SK-N-SH (cell line): ENCODE measurements around the gene ABCC12. TPM values are rescaled to one million over a fixed set of nuclear protein-coding genes. Genes with fewer than 3 reads are reported as not detected.

Experiments used
- CTCF ChIA-PET: fragments of 300-600, 350-600 bp; formaldehyde crosslinking; extraction: SDS; loops from one replicate; lab custom pipeline; 2021; lab: Yijun Ruan, JAX
- POLR2A ChIA-PET: fragments of 350-600 bp; sonication (Branson Sonifier 250); formaldehyde crosslinking; extraction: SDS; loops from one replicate; lab custom pipeline; 2020; ENCODE audit warnings: antibody characterized with exemption, inconsistent platforms; lab: Yijun Ruan, JAX
- DNase-seq: peaks from one replicate; pipeline ENCODE4 v3.0.0; 2012
- H2AFZ ChIP-seq: fragments of 200-600 bp; sonication (generic); 2 replicates; pipeline ENCODE4 v1.8.1; 2016; ENCODE audit warnings: antibody characterized with exemption, mild to moderate bottlenecking, low read depth
- H3F3A ChIP-seq: fragments of 200-600 bp; sonication (generic); replicated peaks from 2 replicates; pipeline ENCODE3; 2016; ENCODE audit warnings: antibody characterized with exemption, mild to moderate bottlenecking; ENCODE audit not compliant: insufficient read depth
- H3K27ac ChIP-seq, 2 experiments: fragments of 200-500 bp in 1 of 2; fragments of 200-600 bp in 1 of 2; sonication (Bioruptor generic) in 1 of 2; sonication (generic), shearing (Covaris generic) in 1 of 2; 2 replicates each; pipeline versions ENCODE4 v1.5.1 to v1.6.1; 2014 to 2016; ENCODE audit warnings: low read depth in 2 of 2, inconsistent platforms in 1 of 2, low read length in 1 of 2, mild to moderate bottlenecking in 1 of 2, mixed read lengths in 1 of 2
- H3K27me3 ChIP-seq: fragments of 200-600 bp; sonication (generic), shearing (Covaris generic); 2 replicates; pipeline ENCODE4 v1.6.1; 2016; ENCODE audit warnings: mixed run types; ENCODE audit not compliant: insufficient read depth
- H3K36me3 ChIP-seq, 2 experiments: fragments of 200-500 bp in 1 of 2; fragments of 200-600 bp in 1 of 2; sonication (Bioruptor generic) in 1 of 2; sonication (generic) in 1 of 2; replicated peaks in 1 of 2; 2 replicates each; pipeline versions ENCODE3 to v1.5.1; 2014 to 2016; ENCODE audit warnings: low read length in 1 of 2, mild to moderate bottlenecking in 1 of 2; ENCODE audit not compliant: insufficient read depth in 2 of 2, control insufficient read depth in 1 of 2
- H3K4me1 ChIP-seq, 2 experiments: fragments of 200-500 bp in 1 of 2; fragments of 200-600 bp in 1 of 2; sonication (Bioruptor generic) in 1 of 2; sonication (generic), shearing (Covaris generic) in 1 of 2; 2 replicates each; pipeline versions ENCODE4 v1.5.1 to v1.6.1; 2014 to 2016; ENCODE audit warnings: low read depth in 1 of 2, low read length in 1 of 2, mixed run types in 1 of 2; ENCODE audit not compliant: insufficient read depth in 2 of 2, control insufficient read depth in 1 of 2
- H3K4me2 ChIP-seq: fragments of 200-600 bp; sonication (generic), shearing (Covaris generic); 2 replicates; pipeline ENCODE4 v1.6.1; 2017; ENCODE audit warnings: mixed run types
- H3K4me3 ChIP-seq, 2 experiments: fragments of 200-500 bp in 1 of 2; fragments of 200-600 bp in 1 of 2; sonication (Bioruptor generic) in 1 of 2; sonication (generic), shearing (Covaris generic) in 1 of 2; 2 replicates each; pipeline versions ENCODE4 v1.5.1 to v1.8.1; 2014 to 2016; ENCODE audit warnings: low read depth in 2 of 2, inconsistent platforms in 1 of 2, low read length in 1 of 2, mild to moderate bottlenecking in 1 of 2, mixed read lengths in 1 of 2, moderate library complexity in 1 of 2
- H3K79me2 ChIP-seq: fragments of 200-600 bp; sonication (generic); 2 replicates; pipeline ENCODE4 v1.8.1; 2017; ENCODE audit warnings: mild to moderate bottlenecking; ENCODE audit not compliant: insufficient read depth
- H3K9ac ChIP-seq: fragments of 200-600 bp; sonication (generic); 2 replicates; pipeline ENCODE4 v1.6.1; 2017; ENCODE audit warnings: mixed run types
- H3K9me2 ChIP-seq: fragments of 200-600 bp; sonication (generic); 2 replicates; pipeline ENCODE4 v1.6.1; 2017; ENCODE audit warnings: mixed run types
- H3K9me3 ChIP-seq: fragments of 200-600 bp; sonication (generic); 2 replicates; pipeline ENCODE4 v1.6.1; 2017; ENCODE audit warnings: mixed run types, mild to moderate bottlenecking, moderate library complexity
- H4K20me1 ChIP-seq: fragments of 200-600 bp; sonication (generic); 2 replicates; pipeline ENCODE4 v1.6.1; 2017; ENCODE audit warnings: mild to moderate bottlenecking, mixed run types; ENCODE audit not compliant: insufficient read depth
- ELF1 ChIP-seq: IDR thresholded peaks from 2 replicates; pipeline ENCODE4 v1.4.0; 2012
- EP300 ChIP-seq, 2 experiments: IDR thresholded peaks; 2 replicates each; pipeline versions ENCODE4 v1.4.0 to v1.6.1; 2012; ENCODE audit warnings: borderline replicate concordance in 1 of 2, low read depth in 1 of 2, low read length in 1 of 2
- EZH2phosphoT487 ChIP-seq: fragments of 200-600 bp; sonication (generic); IDR thresholded peaks from 2 replicates; pipeline ENCODE4 v1.6.1; 2017; ENCODE audit warnings: low read depth, mixed run types, mild to moderate bottlenecking, antibody characterized with exemption, moderate library complexity, borderline replicate concordance
- GATA2 ChIP-seq: sonication (generic); formaldehyde crosslinking; IDR thresholded peaks from 2 replicates; pipeline ENCODE4 v1.5.0; 2020; ENCODE audit warnings: mild to moderate bottlenecking, missing genetic modification reagents
- MAX ChIP-seq: IDR thresholded peaks from 2 replicates; pipeline ENCODE4 v1.4.0; 2012; ENCODE audit warnings: low read depth
- MEF2A ChIP-seq: IDR thresholded peaks from 2 replicates; pipeline ENCODE4 v1.4.0; 2012; ENCODE audit warnings: low read depth, borderline replicate concordance
- MXI1 ChIP-seq: IDR thresholded peaks from 2 replicates; pipeline ENCODE4 v1.6.1; 2012; ENCODE audit warnings: mild to moderate bottlenecking, low read depth, low read length, improper control_type of control experiment
- NFIC ChIP-seq: IDR thresholded peaks from 2 replicates; pipeline ENCODE4 v1.4.0; 2012; ENCODE audit warnings: borderline replicate concordance
- POLR2AphosphoS5 ChIP-seq: IDR thresholded peaks from 2 replicates; pipeline ENCODE4 v1.6.1; 2012; ENCODE audit warnings: low read depth, low read length
- REST ChIP-seq: IDR thresholded peaks from 2 replicates; pipeline ENCODE4 v1.6.1; 2012; ENCODE audit warnings: mild to moderate bottlenecking, low read depth, low read length, moderate library complexity
- SMC3 ChIP-seq: IDR thresholded peaks from 2 replicates; pipeline ENCODE4 v1.6.1; 2012; ENCODE audit warnings: low read depth, low read length, improper control_type of control experiment
- TAF1 ChIP-seq: IDR thresholded peaks from 2 replicates; pipeline ENCODE4 v1.6.1; 2012; ENCODE audit warnings: low read depth, mild to moderate bottlenecking, low read length, moderate library complexity, borderline replicate concordance
- YY1 ChIP-seq: IDR thresholded peaks from 2 replicates; pipeline ENCODE4 v1.4.0; 2012; ENCODE audit warnings: low read depth, mild to moderate bottlenecking
- ZBTB33 ChIP-seq: IDR thresholded peaks from 2 replicates; pipeline ENCODE4 v1.4.0; 2012; ENCODE audit warnings: low read depth, borderline replicate concordance
- WGBS: methylation state at CpG from one replicate; pipeline ENCODE4 v1.1.6; 2017; ENCODE audit warnings: low lambda C conversion rate; 5-methylcytosine and 5-hydroxymethylcytosine counted together
- polyA plus RNA-seq, 3 experiments: library from polyadenylated mRNA; depleted of rRNA; stranded (reverse); fragments of >200 nt; gene quantifications; 2 replicates each; pipeline ENCODE4 v1.2.3, GENCODE V29; 2012

Gene ABCC12
- polyA plus RNA-seq, 1 of the 3 experiments (the other 2 are of a cell fraction), result not detected

GRCh38 chr16:48109475-48109874 is 46.3 kb downstream of the ABCC12 start:
- no peaks in the 10 kb centered on the region for H4K20me1 ChIP-seq
- H2AFZ ChIP-seq, result no peak overlapping the region
- H3K9me3 ChIP-seq, result no peaks in the 10 kb centered on the region
- no peak for DNase-seq
- no peak overlapping the region for H3K27ac ChIP-seq
- POLR2A ChIA-PET, result no interaction called here
- H3F3A ChIP-seq, result no peaks in the 10 kb centered on the region
- peaks cover 0 to 12% of the 10 kb centered on the region in 2 experiments; a peak in 1 of 4 replicates for H3K4me1 ChIP-seq
- no peaks in the 10 kb centered on the region for H3K9me2 ChIP-seq
- H3K9ac ChIP-seq, result no peak overlapping the region
- WGBS, result 80% methylated on average over 9 of the region's 9 CpGs
- no peak overlapping the region for H3K4me2 ChIP-seq
- no peak overlapping the region for H3K4me3 ChIP-seq
- CTCF ChIA-PET, result interaction anchor here (1.5 to 3.0 kb wide), 2 partner anchors 8 to 968 kb away, joined by 4 to 23 read pairs; no protein-coding TSS in a partner anchor
- H3K36me3 ChIP-seq, result no peaks in the 10 kb centered on the region
- no peaks in the 10 kb centered on the region for H3K79me2 ChIP-seq
- TF ChIP-seq NFIC (no peak), MAX (no peak)
- no peaks in the 10 kb centered on the region; the same call in 1 of the 2 replicates for H3K27me3 ChIP-seq

GRCh38 chr16:48106446-48106845 is 49.3 kb downstream of the ABCC12 start:
- H3K9me2 ChIP-seq, result no peaks in the 10 kb centered on the region
- H3K27me3 ChIP-seq, result no peaks in the 10 kb centered on the region; the same call in 1 of the 2 replicates
- H3K9me3 ChIP-seq, result no peaks in the 10 kb centered on the region
- no peaks in the 10 kb centered on the region for H3K36me3 ChIP-seq
- ChIA-PET POLR2A (no interaction called here), CTCF (no interaction called here)
- H2AFZ ChIP-seq, result no peak overlapping the region
- 40% methylated on average over 1 of the region's 3 CpGs for WGBS
- no peaks in the 10 kb centered on the region for H3F3A ChIP-seq
- TF ChIP-seq REST, result no peak
- TF ChIP-seq SMC3, result no peak
- TF ChIP-seq MXI1, result no peak
- no peak for TF ChIP-seq GATA2
- TF ChIP-seq ZBTB33, result no peak
- no peak for TF ChIP-seq POLR2AphosphoS5
- TF ChIP-seq YY1, result no peak
- no peak for TF ChIP-seq ELF1
- no peak for TF ChIP-seq MEF2A
- no peak for TF ChIP-seq MAX
- no peak for TF ChIP-seq EP300 (IDR thresholded peaks at IDR 0.05; ENCODE audit: borderline replicate concordance in 1 of 2, low read depth in 1 of 2, low read length in 1 of 2)
- no peak for TF ChIP-seq NFIC
- TF ChIP-seq TAF1, result no peak
- TF ChIP-seq EZH2phosphoT487, result no peak
- H4K20me1 ChIP-seq, result no peaks in the 10 kb centered on the region
- H3K27ac ChIP-seq, result no peak overlapping the region
- no peak overlapping the region for H3K4me3 ChIP-seq
- DNase-seq, result no peak
- no peaks in the 10 kb centered on the region for H3K79me2 ChIP-seq
- no peaks in the 10 kb centered on the region for H3K4me1 ChIP-seq
- no peak overlapping the region for H3K4me2 ChIP-seq
- H3K9ac ChIP-seq, result no peak overlapping the region
